NCI-H524 treated with DMSO at 0.1 percent for 48 hours (cell line): Measurements from ENCODE around the gene CCDC134.
"Not testable (repeated sequence)": the region's sequence is repeated elsewhere in the genome, so short reads cannot be mapped to it uniquely, and the experiment has no call there.

ENCODE experiments used
- DNase-seq: peaks from one replicate; lab custom pipeline; 2025; lab: John Stamatoyannopoulos, UW

Gene CCDC134

GRCh38 chr22:41844513-41844912, 44.0 kb downstream of the CCDC134 start:
- no peak for DNase-seq

DNA sequence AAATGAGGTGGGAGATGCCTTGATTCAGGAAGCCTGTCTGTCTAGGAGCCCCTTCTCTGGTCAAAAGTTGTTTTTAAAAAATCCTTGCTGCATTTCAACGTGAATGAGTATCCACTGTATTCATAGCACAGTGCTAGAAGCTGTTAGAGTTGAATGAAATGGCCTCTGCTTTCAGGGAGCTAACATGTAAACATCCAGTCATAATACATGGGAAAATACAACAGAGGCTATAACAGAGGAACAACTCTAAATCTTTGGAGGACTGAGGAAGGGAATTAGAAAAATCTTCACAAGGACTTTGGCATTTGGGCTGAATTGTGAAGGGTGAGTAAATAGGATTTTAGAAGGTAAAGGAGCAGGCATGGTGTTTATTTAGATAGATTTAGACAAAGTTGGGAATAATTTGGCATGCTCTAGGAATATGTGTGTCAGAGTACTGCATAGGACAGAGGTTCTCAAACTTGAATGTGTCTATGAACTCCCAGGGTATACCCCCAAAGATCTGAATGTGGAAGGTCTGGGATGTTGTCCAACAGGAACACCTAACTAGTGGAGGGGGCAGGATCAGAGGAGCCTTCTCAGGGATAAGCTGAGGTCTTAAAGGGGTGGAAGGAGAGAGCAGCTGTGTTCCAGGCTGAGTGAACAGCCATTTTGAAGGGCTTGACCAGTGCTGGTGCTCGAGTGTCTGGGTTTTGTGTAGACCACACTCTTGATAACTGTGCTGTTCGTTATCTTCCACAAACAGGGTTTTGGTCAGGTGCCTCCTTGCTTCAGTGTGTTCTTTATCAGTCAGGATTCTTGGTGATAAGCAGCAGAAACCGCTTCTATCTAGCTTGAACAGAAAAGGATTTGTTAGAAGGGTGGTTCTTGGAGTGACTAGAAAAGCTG, 45.1 kb downstream of the CCDC134 start:
- no peak for DNase-seq

DNA sequence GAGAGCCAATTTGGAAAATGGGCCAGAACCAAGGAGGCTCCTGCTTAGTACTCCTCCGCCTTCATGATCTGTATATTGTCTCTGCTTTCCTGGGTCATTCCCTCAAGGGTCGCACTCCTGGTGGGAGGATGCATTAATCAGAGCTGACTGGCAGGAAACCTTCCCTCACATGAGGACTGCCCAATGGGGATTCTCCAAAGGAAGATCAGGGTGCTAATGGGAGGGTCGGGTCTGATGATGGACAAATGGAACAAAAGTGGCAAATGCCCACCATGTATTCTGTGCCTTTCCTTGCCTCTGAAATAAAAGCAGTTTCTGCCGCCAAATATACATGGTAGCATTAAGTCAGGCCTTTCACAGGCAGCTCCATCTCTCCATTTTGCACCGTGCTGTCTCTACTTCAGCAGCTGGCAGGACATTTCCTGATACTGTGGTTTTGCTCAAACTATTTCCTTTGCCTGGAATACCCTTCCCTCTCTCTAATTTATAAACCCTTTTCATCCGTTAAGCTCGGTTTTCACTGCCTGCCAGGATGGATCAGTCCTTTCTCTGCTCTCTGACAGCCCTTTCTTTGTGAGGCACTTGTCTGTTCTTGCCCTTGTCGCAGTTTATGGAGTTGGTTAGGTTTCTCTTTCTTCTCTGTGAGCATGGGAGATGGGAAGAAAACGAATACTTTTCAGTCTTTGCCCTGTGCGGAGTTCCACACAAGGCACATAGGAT, 45.9 kb downstream of the CCDC134 start:
- DNase-seq: no peak

GRCh38 chr22:41847300-41847699, 46.8 kb downstream of the CCDC134 start:
- no peak for DNase-seq

- no peak for DNase-seq
Observed at GRCh38 chr22:41848468-41848867, 48.0 kb downstream of the CCDC134 start.

DNA sequence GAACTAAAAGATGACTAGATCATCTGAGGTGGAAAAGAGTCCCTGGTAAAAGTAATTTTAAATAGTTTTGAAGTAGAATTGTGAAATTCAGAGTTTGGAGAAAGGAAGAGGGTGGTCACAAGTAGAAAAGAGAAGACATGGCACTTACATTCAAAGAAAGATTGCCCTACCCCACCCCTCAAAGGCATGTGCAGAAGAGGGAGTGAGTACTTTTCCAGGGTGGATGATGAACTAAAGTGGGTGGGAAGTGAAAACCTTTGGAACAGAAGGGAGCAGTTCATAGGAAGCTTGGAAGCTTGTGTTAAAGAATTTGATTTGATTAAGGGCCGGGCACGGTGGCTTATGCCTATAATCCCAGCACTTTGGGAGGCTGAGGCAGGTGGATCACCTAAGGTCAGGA, 56.0 kb downstream of the CCDC134 start:
- DNase-seq: no peak

DNA sequence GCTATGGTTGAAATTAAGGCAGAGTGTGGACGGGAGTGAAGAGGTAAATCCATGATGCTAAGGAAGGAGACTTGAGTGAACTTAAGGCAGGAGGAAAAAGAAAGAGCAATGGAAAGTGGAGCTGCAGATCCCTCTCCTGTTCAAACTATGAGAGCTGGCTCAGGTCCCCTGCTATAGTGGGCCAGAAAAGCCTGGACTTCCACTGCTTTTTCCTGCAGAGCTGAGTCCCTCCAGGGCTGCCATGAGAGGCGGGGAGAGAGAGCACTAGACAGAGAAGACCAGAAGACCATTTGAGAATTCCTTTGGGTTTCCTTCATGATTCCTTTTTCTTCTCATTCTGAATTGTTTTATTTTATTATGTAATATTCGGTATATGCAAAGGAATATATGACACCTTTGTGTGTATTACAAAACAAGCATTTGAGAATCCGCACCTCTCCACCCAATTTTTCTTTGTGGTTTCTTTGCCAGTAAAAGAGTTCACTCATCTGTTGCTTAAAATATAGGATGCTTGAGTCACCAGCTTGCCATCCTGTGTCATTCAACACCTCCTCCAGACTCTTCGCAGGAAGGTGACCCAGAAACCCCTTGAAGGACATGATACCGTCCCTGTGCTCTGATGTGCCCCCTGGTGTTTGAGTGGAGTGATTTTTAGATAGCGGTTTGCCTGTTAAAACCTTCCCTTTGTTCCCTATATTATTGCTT, 56.8 kb downstream of the CCDC134 start:
- no peak for DNase-seq

GRCh38 chr22:41857860-41858199, 57.4 kb downstream of the CCDC134 start:
- no peak for DNase-seq

GRCh38 chr22:41862160-41862529, 61.7 kb downstream of the CCDC134 start:
- no peak for DNase-seq

GRCh38 chr22:41862530-41863266, 62.2 kb downstream of the CCDC134 start:
- peak; percentile 92 for DNase-seq

- DNase-seq: no peak
Observed at GRCh38 chr22:41863472-41863871, 63.0 kb downstream of the CCDC134 start.

DNA sequence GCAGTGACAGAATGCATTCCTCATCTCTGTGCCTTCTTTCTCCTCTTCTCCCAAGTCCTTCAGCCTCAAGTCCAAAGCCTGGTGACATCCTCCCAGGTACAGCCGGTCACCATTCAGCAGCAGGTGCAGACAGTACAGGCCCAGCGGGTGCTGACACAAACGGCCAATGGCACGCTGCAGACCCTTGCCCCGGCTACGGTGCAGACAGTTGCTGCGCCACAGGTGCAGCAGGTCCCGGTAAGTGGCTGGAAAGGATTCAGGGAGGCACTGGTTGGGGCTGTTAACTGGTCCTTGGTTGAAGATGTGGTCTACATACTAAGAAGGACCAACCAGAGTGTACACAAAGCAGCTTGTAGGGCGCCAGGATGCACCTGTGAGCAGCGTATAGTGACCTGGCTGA, 68.1 kb downstream of the CCDC134 start:
- DNase-seq: no peak

DNA sequence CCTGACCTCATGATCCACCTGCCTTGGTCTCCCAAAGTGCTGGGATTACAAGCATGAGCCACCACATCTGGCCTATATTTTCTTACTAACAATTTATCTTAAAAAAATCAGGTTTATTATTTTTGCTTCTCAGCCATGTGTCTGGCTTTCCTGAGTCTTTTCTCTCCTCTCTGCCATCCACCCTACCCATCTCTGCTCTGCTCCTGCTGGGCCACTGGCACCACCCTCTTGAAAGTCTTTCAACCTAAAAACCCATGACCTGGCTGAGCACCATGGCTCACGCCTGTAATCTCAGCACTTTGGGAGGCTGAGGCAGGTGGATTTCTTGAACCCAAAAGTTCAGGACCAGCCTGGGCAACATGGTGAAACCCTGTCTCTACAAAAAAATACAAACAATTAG, 69.6 kb downstream of the CCDC134 start:
- not testable (repeated sequence) for DNase-seq

DNA sequence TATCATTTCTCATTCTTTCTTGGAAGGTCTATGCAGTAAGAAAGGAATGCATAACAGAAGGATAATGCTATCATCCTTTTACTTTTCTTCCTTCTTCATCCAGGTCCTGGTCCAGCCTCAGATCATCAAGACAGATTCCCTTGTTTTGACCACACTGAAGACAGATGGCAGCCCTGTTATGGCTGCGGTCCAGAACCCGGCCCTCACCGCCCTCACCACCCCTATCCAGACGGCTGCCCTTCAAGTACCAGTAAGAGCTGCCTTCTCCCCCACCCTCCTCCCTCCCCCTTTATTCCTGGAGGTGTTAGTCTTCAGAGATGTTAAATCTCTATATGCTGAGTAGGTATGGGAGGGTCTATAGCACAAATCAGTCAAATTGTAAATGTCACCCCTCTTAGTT, 70.3 kb downstream of the CCDC134 start:
- peak; percentile 83 for DNase-seq

DNA sequence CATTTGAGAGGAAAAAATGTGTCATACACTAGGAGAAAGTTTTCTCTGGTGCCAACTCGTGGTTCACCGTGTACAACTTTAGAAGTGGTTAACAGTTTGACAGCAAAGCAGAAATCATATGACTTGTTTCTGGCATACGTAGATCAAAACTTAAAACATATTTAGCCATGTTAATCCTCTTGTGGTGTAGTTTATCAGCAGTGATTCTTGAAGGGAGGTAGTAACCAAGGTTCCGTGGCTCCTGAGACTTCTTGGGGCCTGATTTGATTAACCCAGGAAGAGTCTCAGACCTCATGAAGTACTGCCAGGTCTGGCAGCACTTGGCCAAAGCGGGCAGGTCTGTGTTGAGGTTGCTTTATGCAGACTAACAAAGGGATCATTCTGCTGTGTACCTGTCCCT, 72.9 kb downstream of the CCDC134 start:
- no peak for DNase-seq

DNA sequence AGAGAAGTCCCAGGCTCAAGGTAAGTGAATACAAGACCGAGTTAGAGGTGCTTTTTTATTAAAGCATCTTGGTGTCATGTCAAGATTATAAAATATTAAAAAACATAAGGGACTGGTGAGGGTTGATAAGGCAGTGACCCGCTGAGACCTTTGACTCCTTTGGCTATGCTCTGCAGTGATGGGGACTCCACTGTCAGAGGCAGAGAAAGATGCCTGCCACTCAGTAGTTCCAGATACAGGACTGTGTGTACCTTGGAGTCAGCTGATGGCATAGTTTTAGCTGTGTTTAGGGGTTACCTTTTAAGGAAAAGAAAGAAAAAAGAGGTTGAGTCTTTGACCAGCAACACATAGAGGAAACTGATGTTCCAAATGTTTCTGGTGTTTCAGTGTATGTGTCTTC, 73.6 kb downstream of the CCDC134 start:
- DNase-seq: no peak

GRCh38 chr22:41875531-41876270, 75.2 kb downstream of the CCDC134 start:
- no peak for DNase-seq
